Trophoblast cell (in vitro differentiated cells and primary cell): ENCODE results near the gene AKIRIN2.
"Not testable (repeated sequence)": the region's sequence is repeated elsewhere in the genome, so short reads cannot be mapped to it uniquely, and the experiment has no call there.

Experiments
- DNase-seq, 2 donors: peaks; one replicate each; pipeline ENCODE4 v3.0.0-alpha.2; 2016
- H2AFZ ChIP-seq: 2 replicates; pipeline ENCODE4 v1.6.1; 2013; ENCODE audit warnings: low read length, moderate library complexity, mild to moderate bottlenecking; ENCODE audit not compliant: insufficient read depth, poor library complexity
- H2AK5ac ChIP-seq: 2 replicates; pipeline ENCODE4 v1.6.1; 2013; ENCODE audit warnings: mild to moderate bottlenecking, low read length
- H2BK120ac ChIP-seq: 2 replicates; pipeline ENCODE4 v1.6.1; 2013; ENCODE audit warnings: low read length, mild to moderate bottlenecking, moderate library complexity; ENCODE audit not compliant: insufficient read depth, poor library complexity
- H2BK12ac ChIP-seq: 2 replicates; pipeline ENCODE4 v1.6.1; 2013; ENCODE audit warnings: mild to moderate bottlenecking, low read length, moderate library complexity
- H2BK5ac ChIP-seq: 2 replicates; pipeline ENCODE4 v1.6.1; 2013; ENCODE audit warnings: low read length, low read depth, moderate library complexity, mild to moderate bottlenecking; ENCODE audit not compliant: poor library complexity
- H3K14ac ChIP-seq: 2 replicates; pipeline ENCODE4 v1.6.1; 2013; ENCODE audit warnings: mild to moderate bottlenecking, low read length
- H3K18ac ChIP-seq: 2 replicates; pipeline ENCODE4 v1.6.1; 2013; ENCODE audit warnings: mild to moderate bottlenecking, low read length
- H3K23ac ChIP-seq: 2 replicates; pipeline ENCODE4 v1.6.1; 2013; ENCODE audit warnings: low read length
- H3K27ac ChIP-seq: 2 replicates; pipeline ENCODE4 v1.5.1; 2013; ENCODE audit warnings: low read depth, mild to moderate bottlenecking, inconsistent platforms, low read length, moderate library complexity
- H3K27me3 ChIP-seq: 2 replicates; pipeline ENCODE4 v1.6.1; 2013; ENCODE audit warnings: inconsistent platforms, mild to moderate bottlenecking, low read length, moderate library complexity; ENCODE audit not compliant: insufficient read depth
- H3K36me3 ChIP-seq, 2 experiments: 1 replicate in 1 of 2; 2 replicates in 1 of 2; pipeline ENCODE4 v1.6.1; 2013; ENCODE audit warnings: low read length in 2 of 2, mild to moderate bottlenecking in 2 of 2, moderate library complexity in 1 of 2; ENCODE audit not compliant: insufficient read depth in 2 of 2, control insufficient read depth in 1 of 2
- H3K4ac ChIP-seq: 2 replicates; pipeline ENCODE4 v1.6.1; 2013; ENCODE audit warnings: low read depth, mild to moderate bottlenecking, low read length, moderate library complexity
- H3K4me1 ChIP-seq, 2 experiments: 1 replicate in 1 of 2; 2 replicates in 1 of 2; pipeline ENCODE4 v1.6.1; 2013; ENCODE audit warnings: low read length in 2 of 2, mild to moderate bottlenecking in 2 of 2, moderate library complexity in 1 of 2; ENCODE audit not compliant: insufficient read depth in 2 of 2, control insufficient read depth in 1 of 2
- H3K4me2 ChIP-seq: 2 replicates; pipeline ENCODE4 v1.6.1; 2013; ENCODE audit warnings: inconsistent platforms, mild to moderate bottlenecking, low read length, moderate library complexity
- H3K4me3 ChIP-seq: 2 replicates; pipeline ENCODE4 v1.5.1; 2013; ENCODE audit warnings: mild to moderate bottlenecking, low read depth, low read length, inconsistent platforms
- H3K79me1 ChIP-seq: one replicate; pipeline ENCODE4 v1.6.1; 2013; ENCODE audit warnings: low read length
- H3K79me2 ChIP-seq: 2 replicates; pipeline ENCODE4 v1.6.1; 2013; ENCODE audit warnings: low read length, mild to moderate bottlenecking; ENCODE audit not compliant: control insufficient read depth, insufficient read depth, poor library complexity
- H3K9ac ChIP-seq: 2 replicates; pipeline ENCODE4 v1.6.1; 2013; ENCODE audit warnings: mild to moderate bottlenecking, low read length
- H3K9me3 ChIP-seq: 2 replicates; pipeline ENCODE4 v1.6.1; 2013; ENCODE audit warnings: low read depth, mild to moderate bottlenecking, control low read depth, inconsistent platforms, low read length; ENCODE audit not compliant: insufficient read depth
- H4K12ac ChIP-seq: 2 replicates; pipeline ENCODE4 v1.6.1; 2013; ENCODE audit warnings: low read depth, mild to moderate bottlenecking, low read length, moderate library complexity
- H4K8ac ChIP-seq: 2 replicates; pipeline ENCODE4 v1.6.1; 2013; ENCODE audit warnings: low read depth, mild to moderate bottlenecking, low read length, moderate library complexity
- H4K91ac ChIP-seq: one replicate; pipeline ENCODE4 v1.6.1; 2013; ENCODE audit warnings: low read depth, mild to moderate bottlenecking, low read length, moderate library complexity
- WGBS: extraction: QIAGEN DNeasy Blood & Tissue Kit; methylation state at CpG from one replicate; pipeline ENCODE4 v1.1.7; 2013; ENCODE audit warnings: missing lambda C conversion rate; ENCODE audit not compliant: insufficient read length, insufficient coverage; ENCODE audit errors: extremely low coverage; 5-methylcytosine and 5-hydroxymethylcytosine counted together

The AKIRIN2 gene

GRCh38 chr6:87712713-87713112 lies 10.7 kb upstream of the AKIRIN2 start:
- not testable (repeated sequence) for H3K4me1 ChIP-seq

GRCh38 chr6:87710090-87710489 lies 8.1 kb upstream of the AKIRIN2 start:
- H3K27me3 ChIP-seq, result no peaks in the 10 kb centered on the region

More at GRCh38 chr6:87712713-87713112, 10.7 kb upstream of the AKIRIN2 start:
- not testable (repeated sequence) for H4K12ac ChIP-seq, H3K9ac ChIP-seq, H2BK120ac ChIP-seq, H2AK5ac ChIP-seq, H3K79me1 ChIP-seq, H3K4ac ChIP-seq, H4K91ac ChIP-seq, H3K4me2 ChIP-seq, H2BK12ac ChIP-seq, H3K9me3 ChIP-seq, H3K18ac ChIP-seq, DNase-seq, H2BK5ac ChIP-seq, H3K23ac ChIP-seq, H3K14ac ChIP-seq, H3K79me2 ChIP-seq, H2AFZ ChIP-seq, H3K36me3 ChIP-seq, H4K8ac ChIP-seq, H3K27ac ChIP-seq, H3K27me3 ChIP-seq, H3K4me3 ChIP-seq
- no CpG with 5 or more reads among the region's 3 CpGs for WGBS

DNA sequence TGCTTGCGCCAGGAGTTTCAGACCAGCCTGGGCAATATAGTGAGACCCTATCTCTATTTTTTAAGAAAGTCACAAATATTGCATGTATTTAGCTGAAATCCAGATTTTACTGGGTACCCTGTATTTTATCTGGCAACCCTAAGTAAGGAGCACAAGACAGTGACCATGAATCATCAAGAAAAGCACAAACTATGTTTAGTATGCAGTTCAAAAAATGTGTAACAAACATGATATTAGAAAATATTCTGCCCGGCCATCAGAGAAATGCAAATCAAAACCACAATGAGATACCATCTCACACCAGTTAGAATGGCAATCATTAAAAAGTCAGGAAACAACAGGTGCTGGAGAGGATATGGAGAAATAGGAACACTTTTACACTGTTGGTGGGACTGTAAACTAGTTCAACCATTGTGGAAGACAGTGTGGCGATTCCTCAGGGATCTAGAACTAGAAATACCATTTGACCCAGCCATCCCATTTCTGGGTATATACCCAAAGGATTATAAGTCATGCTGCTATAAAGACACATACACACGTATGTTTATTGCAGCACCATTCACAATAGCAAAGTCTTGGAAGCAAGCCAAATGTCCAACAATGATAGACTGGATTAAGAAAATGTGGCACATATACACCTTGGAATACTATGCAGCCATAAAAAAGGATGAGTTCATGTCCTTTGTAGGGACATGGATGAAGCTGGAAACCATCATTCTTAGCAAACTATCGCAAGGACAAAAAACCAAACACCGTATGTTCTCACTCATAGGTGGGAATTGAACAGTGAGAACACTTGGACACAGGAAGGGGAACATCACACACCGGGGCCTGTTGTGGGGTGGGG lies 6.8 kb upstream of the AKIRIN2 start:
- H3K79me1 ChIP-seq, result not testable (repeated sequence)

More at GRCh38 chr6:87710090-87710489, 8.1 kb upstream of the AKIRIN2 start:
- no peak overlapping the region for H4K8ac ChIP-seq
- H3K79me1 ChIP-seq, result no peaks in the 10 kb centered on the region
- no peak overlapping the region for H3K4ac ChIP-seq
- H3K14ac ChIP-seq, result no peak overlapping the region
- no peak overlapping the region for H2BK120ac ChIP-seq
- no peak overlapping the region for H2AFZ ChIP-seq
- no peaks in the 10 kb centered on the region for H3K9me3 ChIP-seq
- no CpG with 5 or more reads among the region's 3 CpGs for WGBS
- no peak overlapping the region for H2BK5ac ChIP-seq
- H3K4me2 ChIP-seq, result no peak overlapping the region
- H3K9ac ChIP-seq, result no peak overlapping the region
- no peak overlapping the region for H3K4me3 ChIP-seq
- H2AK5ac ChIP-seq, result no peak overlapping the region
- H4K91ac ChIP-seq, result no peak overlapping the region
- no peak overlapping the region for H3K27ac ChIP-seq
- no peaks in the 10 kb centered on the region for H3K79me2 ChIP-seq
- no peaks in the 10 kb centered on the region for H3K36me3 ChIP-seq
- no peak overlapping the region for H4K12ac ChIP-seq
- DNase-seq, result no peak
- no peak overlapping the region for H2BK12ac ChIP-seq
- no peak overlapping the region for H3K18ac ChIP-seq
- no peak overlapping the region for H3K23ac ChIP-seq
- H3K4me1 ChIP-seq, result no peaks in the 10 kb centered on the region

DNA sequence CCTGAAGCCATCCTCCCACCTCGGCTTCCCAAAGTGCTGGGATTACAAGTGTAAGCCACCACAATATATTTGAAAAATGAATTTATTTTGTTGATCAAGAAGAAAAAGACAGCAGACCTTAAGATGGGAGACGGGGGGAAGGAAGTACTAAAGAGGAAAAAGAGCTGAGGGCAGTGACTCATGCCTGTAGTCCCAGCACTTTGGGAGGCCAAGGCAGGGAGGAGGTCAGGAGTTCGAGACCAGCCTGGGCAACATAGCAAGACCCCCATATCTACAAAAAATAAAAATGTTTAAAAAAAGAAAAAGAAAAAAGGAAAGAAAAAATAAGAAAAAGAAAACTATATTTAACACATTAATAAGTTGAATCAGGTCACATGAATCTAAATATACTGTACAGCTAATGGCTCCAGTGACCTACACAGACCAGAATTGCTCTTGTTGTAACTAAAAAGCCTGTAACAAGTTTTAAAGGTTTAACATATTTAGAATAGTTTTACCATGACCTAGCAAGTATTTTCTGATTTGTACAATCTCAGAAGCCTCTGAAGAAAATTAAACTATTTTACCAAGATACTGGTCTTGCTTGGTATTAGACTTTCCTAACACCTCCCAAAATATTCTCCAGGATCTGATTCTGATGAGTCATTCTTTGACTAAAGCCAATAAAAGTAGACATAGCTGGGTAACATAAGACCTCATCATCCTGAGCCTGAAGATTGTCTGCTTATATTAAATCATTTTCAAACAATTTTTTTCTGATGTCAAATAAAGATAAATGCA lies 4.3 kb upstream of the AKIRIN2 start:
- no peak overlapping the region for H2AFZ ChIP-seq
- no peak overlapping the region for H3K18ac ChIP-seq
- peaks cover 6% of the 10 kb centered on the region for H3K79me1 ChIP-seq
- no peak overlapping the region for H3K9ac ChIP-seq
- H3K23ac ChIP-seq, result no peak overlapping the region
- H3K36me3 ChIP-seq, result no peaks in the 10 kb centered on the region
- no peak overlapping the region for H3K14ac ChIP-seq
- H2BK120ac ChIP-seq, result peak overlapping the region; percentile 53
- H2BK12ac ChIP-seq, result peak overlapping the region; percentile 27
- no peak overlapping the region for H4K12ac ChIP-seq
- H3K27ac ChIP-seq, result no peak overlapping the region
- H3K4me1 ChIP-seq, result no peaks in the 10 kb centered on the region
- no peaks in the 10 kb centered on the region for H3K9me3 ChIP-seq
- peaks cover 6% of the 10 kb centered on the region for H3K79me2 ChIP-seq
- no peak overlapping the region for H3K4ac ChIP-seq
- H3K27me3 ChIP-seq, result no peaks in the 10 kb centered on the region
- DNase-seq, result peak; percentile 14 to 84
- H2AK5ac ChIP-seq, result no peak overlapping the region
- H4K91ac ChIP-seq, result no peak overlapping the region
- no peak overlapping the region for H2BK5ac ChIP-seq
- H4K8ac ChIP-seq, result no peak overlapping the region
- no CpG with 5 or more reads among the region's 3 CpGs for WGBS
- no peak overlapping the region for H3K4me2 ChIP-seq
- H3K4me3 ChIP-seq, result no peak overlapping the region

More for the DNA sequence above, 6.8 kb upstream of the AKIRIN2 start:
- H4K12ac ChIP-seq, H2AK5ac ChIP-seq, H3K9ac ChIP-seq, H3K18ac ChIP-seq, H4K8ac ChIP-seq, H3K27me3 ChIP-seq, H2BK5ac ChIP-seq, H3K4me1 ChIP-seq, H3K4me2 ChIP-seq, H3K14ac ChIP-seq, H3K4me3 ChIP-seq, H3K79me2 ChIP-seq, H4K91ac ChIP-seq, H3K36me3 ChIP-seq, H3K9me3 ChIP-seq, H2BK120ac ChIP-seq, H3K23ac ChIP-seq, H2BK12ac ChIP-seq, H2AFZ ChIP-seq, H3K27ac ChIP-seq, H3K4ac ChIP-seq: not testable (repeated sequence)
- peak in 1 of 2 donors; percentile 52 for DNase-seq
- WGBS, result no CpG with 5 or more reads among the region's 7 CpGs
